HEK293T (cell line): ENCODE results near the gene CCDC34.

Source experiments
- CTCF ChIA-PET: fragments of 350-600 bp; formaldehyde crosslinking; extraction: SDS; loops from one replicate; lab custom pipeline; 2021; ENCODE audit warnings: antibody characterized with exemption, inconsistent platforms; lab: Yijun Ruan, JAX
- POLR2A ChIA-PET: fragments of 350-600 bp; formaldehyde crosslinking; extraction: SDS; loops from one replicate; lab custom pipeline; 2020; ENCODE audit warnings: antibody characterized with exemption, inconsistent platforms; lab: Yijun Ruan, JAX
- DNase-seq: peaks from one replicate; pipeline ENCODE4 v3.0.0; 2012; ENCODE audit warnings: mixed read lengths; ENCODE audit errors: extremely low spot score
- ARNT ChIP-seq: fragments of 450-650 bp; IDR thresholded peaks from 2 replicates; pipeline ENCODE4 v1.6.1; 2017; ENCODE audit warnings: mild to moderate bottlenecking
- BHLHE40 ChIP-seq: fragments of 450-650 bp; IDR thresholded peaks from 2 replicates; pipeline ENCODE4 v1.6.1; 2016; ENCODE audit warnings: mild to moderate bottlenecking, moderate library complexity, borderline replicate concordance
- CTBP1 ChIP-seq: fragments of 450-650 bp; IDR thresholded peaks from 2 replicates; pipeline ENCODE4 v1.6.1; 2016; ENCODE audit warnings: borderline replicate concordance
- ELF4 ChIP-seq: fragments of 450-650 bp; IDR thresholded peaks from 2 replicates; pipeline ENCODE4 v1.6.1; 2017; ENCODE audit warnings: antibody characterized with exemption
- FOXA1 ChIP-seq: fragments of 450-650 bp; IDR thresholded peaks from 2 replicates; pipeline ENCODE4 v1.6.1; 2016; ENCODE audit warnings: mild to moderate bottlenecking
- FOXK2 ChIP-seq: fragments of 450-650 bp; IDR thresholded peaks from 2 replicates; pipeline ENCODE4 v1.6.1; 2016; ENCODE audit warnings: mild to moderate bottlenecking
- FOXM1 ChIP-seq: fragments of 450-650 bp; IDR thresholded peaks from 2 replicates; pipeline ENCODE4 v1.6.1; 2017; ENCODE audit warnings: mild to moderate bottlenecking, borderline replicate concordance
- HDGF ChIP-seq: fragments of 450-650 bp; IDR thresholded peaks from 2 replicates; pipeline ENCODE4 v1.6.1; 2017; ENCODE audit warnings: antibody characterized with exemption, borderline replicate concordance
- L3MBTL2 ChIP-seq: fragments of 450-650 bp; conservative IDR thresholded peaks from 2 replicates; pipeline ENCODE4 v1.6.1; 2016; ENCODE audit warnings: mild to moderate bottlenecking
- LEF1 ChIP-seq: fragments of 450-650 bp; IDR thresholded peaks from 2 replicates; pipeline ENCODE4 v1.6.1; 2017; ENCODE audit warnings: mild to moderate bottlenecking, borderline replicate concordance
- NFRKB ChIP-seq: fragments of 450-650 bp; IDR thresholded peaks from 2 replicates; pipeline ENCODE4 v1.6.1; 2016; ENCODE audit warnings: mild to moderate bottlenecking, moderate library complexity
- PKNOX1 ChIP-seq: fragments of 450-650 bp; IDR thresholded peaks from 2 replicates; pipeline ENCODE4 v1.6.1; 2016
- SP1 ChIP-seq: fragments of 450-650 bp; IDR thresholded peaks from 2 replicates; pipeline ENCODE4 v1.6.1; 2017
- SUZ12 ChIP-seq: fragments of 450-650 bp; IDR thresholded peaks from 2 replicates; pipeline ENCODE4 v1.6.1; 2016; ENCODE audit warnings: mild to moderate bottlenecking
- TARDBP ChIP-seq: fragments of 450-650 bp; IDR thresholded peaks from 2 replicates; pipeline ENCODE4 v1.6.1; 2016
- ZNF384 ChIP-seq: fragments of 450-650 bp; IDR thresholded peaks from 2 replicates; pipeline ENCODE4 v1.6.1; 2016

The CCDC34 gene

GRCh38 chr11:27408246-27408800, 45.3 kb upstream of the CCDC34 start:
- CTCF ChIA-PET, result no interaction called here
- TF ChIP-seq FOXA1, result no peak
- TF ChIP-seq TARDBP, result no peak
- no peak for TF ChIP-seq FOXM1
- no peak for TF ChIP-seq FOXK2
- no peak for DNase-seq
- POLR2A ChIA-PET, result no interaction called here

DNA sequence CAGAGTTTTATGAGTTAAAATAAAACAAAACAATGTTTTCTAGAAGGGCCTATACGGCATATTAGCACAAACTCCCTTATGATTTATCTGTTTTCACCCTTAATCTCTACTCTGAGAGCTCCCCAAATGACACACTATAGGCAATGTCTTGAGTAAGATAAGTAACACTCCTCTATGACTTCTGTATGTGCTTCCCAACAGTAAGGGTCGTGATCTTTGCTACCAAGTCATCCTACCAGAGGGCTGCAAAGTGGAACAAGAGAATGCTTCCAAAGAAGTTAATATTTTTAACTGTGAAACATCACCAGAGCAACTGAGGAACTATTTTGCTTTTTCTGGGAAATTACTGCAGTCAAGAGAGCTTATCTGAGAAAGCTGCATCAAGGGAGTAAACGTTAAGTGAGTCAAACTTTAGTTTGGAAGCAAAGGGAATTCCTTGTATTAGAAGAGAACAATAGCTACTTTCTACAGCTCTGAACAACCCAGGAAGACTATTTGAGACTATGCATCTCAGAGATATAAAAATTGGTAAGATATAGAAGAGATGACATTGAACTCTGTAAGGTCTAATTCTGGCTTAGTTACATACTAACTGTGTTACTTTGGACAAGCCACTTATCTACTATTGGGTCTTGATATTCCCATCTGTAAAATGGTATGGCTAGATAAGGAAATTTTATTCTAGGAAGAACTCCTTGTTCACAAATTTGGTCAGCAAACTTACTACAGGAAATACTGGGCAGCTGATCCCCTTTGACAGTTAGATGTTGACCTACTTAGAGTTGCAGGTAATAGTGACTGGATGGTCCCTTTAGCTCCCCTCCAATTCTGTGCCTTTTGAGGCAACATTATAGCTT, 43.7 kb upstream of the CCDC34 start:
- no peak for DNase-seq

GRCh38 chr11:27405134-27405533, 42.1 kb upstream of the CCDC34 start:
- no peak for TF ChIP-seq FOXA1
- no peak for TF ChIP-seq ZNF384
- no peak for TF ChIP-seq LEF1
- no peak for TF ChIP-seq TARDBP
- no peak for TF ChIP-seq FOXK2
- TF ChIP-seq ARNT, result no peak
- TF ChIP-seq PKNOX1, result no peak
- no peak for TF ChIP-seq BHLHE40
- no peak for TF ChIP-seq NFRKB
- no peak for TF ChIP-seq ELF4
- TF ChIP-seq HDGF, result no peak
- CTCF ChIA-PET, result interaction anchor here (1.1 kb wide), 1 partner anchor 10 kb away, joined by 3 read pairs; no protein-coding TSS in a partner anchor
- no peak for DNase-seq
- POLR2A ChIA-PET, result no interaction called here

More for the DNA sequence above, 43.7 kb upstream of the CCDC34 start:
- TF ChIP-seq ELF4 (no peak), NFRKB (no peak), FOXA1 (no peak), PKNOX1 (no peak), ZNF384 (no peak), SUZ12 (no peak)
- POLR2A ChIA-PET, result no interaction called here
- CTCF ChIA-PET, result interaction anchor here (0.9 kb wide), 1 partner anchor 10 kb away, joined by 3 read pairs; no protein-coding TSS in a partner anchor

- DNase-seq, result no peak
- POLR2A ChIA-PET, result no interaction called here
- CTCF ChIA-PET, result no interaction called here
- no peak for TF ChIP-seq FOXM1
- no peak for TF ChIP-seq ZNF384
- TF ChIP-seq FOXA1, result no peak
- TF ChIP-seq SUZ12, result no peak
- TF ChIP-seq TARDBP, result no peak
- TF ChIP-seq HDGF, result no peak
- no peak for TF ChIP-seq BHLHE40
- TF ChIP-seq LEF1, result no peak
- no peak for TF ChIP-seq L3MBTL2
- TF ChIP-seq PKNOX1, result no peak
Measured at GRCh38 chr11:27404427-27404826, 41.4 kb upstream of the CCDC34 start.

DNA sequence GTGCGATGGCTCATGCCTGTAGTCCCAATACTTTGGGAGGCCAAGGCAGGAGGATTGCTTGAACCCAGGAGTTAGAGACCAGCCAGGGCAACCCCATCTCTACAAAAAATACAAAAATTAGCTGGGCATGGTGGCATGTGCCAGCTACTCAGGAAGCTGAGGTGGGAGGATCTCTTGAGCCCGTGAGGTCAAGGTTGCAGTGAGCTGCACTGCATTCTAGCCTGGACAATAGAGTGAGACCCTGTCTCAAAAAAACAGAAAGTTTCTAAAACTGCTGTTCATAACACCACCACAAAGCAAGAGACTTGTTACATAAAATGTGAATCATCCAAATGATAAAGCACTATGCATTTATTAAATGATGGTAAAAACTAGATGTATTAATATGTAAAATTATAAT, 40.2 kb upstream of the CCDC34 start:
- ChIA-PET POLR2A (no interaction called here), CTCF (no interaction called here)
- TF ChIP-seq ZNF384 (no peak), NFRKB (no peak), SP1 (no peak), BHLHE40 (no peak), ELF4 (no peak), FOXA1 (no peak), CTBP1 (no peak), SUZ12 (no peak), L3MBTL2 (no peak), FOXK2 (no peak), HDGF (no peak), FOXM1 (no peak), PKNOX1 (no peak)

GRCh38 chr11:27402450-27402849, 39.4 kb upstream of the CCDC34 start:
- POLR2A ChIA-PET, result no interaction called here
- CTCF ChIA-PET, result interaction anchor here (0.8 kb wide), 1 partner anchor 95 kb away, joined by 4 read pairs; no protein-coding TSS in a partner anchor
- TF ChIP-seq SUZ12 (no peak), FOXA1 (no peak), BHLHE40 (no peak), FOXK2 (no peak), ARNT (no peak), HDGF (no peak)
- DNase-seq, result no peak

More for the DNA sequence above, 40.2 kb upstream of the CCDC34 start:
- DNase-seq, result no peak
